GM12872 (cell line): ENCODE results near the gene MYO5B.

Experiments
- CTCF ChIP-seq: IDR thresholded peaks from 3 replicates; pipeline ENCODE4 v1.5.1; 2011; ENCODE audit warnings: low read depth, mild to moderate bottlenecking, low read length, moderate library complexity; ENCODE audit not compliant: insufficient read depth

MYO5B gene

GRCh38 chr18:49874238-49874637 is 320.7 kb downstream of the MYO5B start:
- TF ChIP-seq CTCF, result no peak

GRCh38 chr18:49869354-49869753 is 325.6 kb downstream of the MYO5B start:
- TF ChIP-seq CTCF, result no peak

- no peak for TF ChIP-seq CTCF
These were observed 328.3 kb downstream of the MYO5B start for GRCh38 chr18:49866680-49867079.

GRCh38 chr18:49865401-49865800 is 329.5 kb downstream of the MYO5B start:
- peak; percentile 27; the same call in 1 of the 3 replicates for TF ChIP-seq CTCF

- TF ChIP-seq CTCF, result no peak
These were observed 331.0 kb downstream of the MYO5B start for GRCh38 chr18:49863769-49864621.

GRCh38 chr18:49862656-49863385 is 332.1 kb downstream of the MYO5B start:
- TF ChIP-seq CTCF, result no peak

- peak; percentile 44; the same call in 2 of the 3 replicates for TF ChIP-seq CTCF
These were observed 333.3 kb downstream of the MYO5B start for GRCh38 chr18:49861659-49862058.
